IMR-90 (cell line): Measurements from ENCODE around the gene MIXL1. TPM values are rescaled to one million over a fixed set of nuclear protein-coding genes. Genes with fewer than 3 reads are reported as not detected.

Experiments used
- ATAC-seq: fragments of 200-7000 bp; cut with Tn5 transposase; 2 replicates; pipeline ENCODE4 v1.9.1; 2020; ENCODE audit warnings: low read depth, mild to moderate bottlenecking, moderate library complexity
- BruUV-seq: library from RNA; stranded (reverse); fragments of 400-500 nt; replicated peaks from 2 replicates; lab custom pipeline; 2021; lab: Mats Ljungman, UMichigan
- CTCF ChIA-PET: fragments of 300-600 bp; formaldehyde crosslinking; extraction: SDS; loops from one replicate; lab custom pipeline; 2021; ENCODE audit warnings: antibody characterized with exemption; lab: Yijun Ruan, JAX
- POLR2A ChIA-PET: fragments of 300-600 bp; sonication (Branson Sonifier 250); formaldehyde crosslinking; loops from one replicate; lab custom pipeline; 2022; ENCODE audit warnings: antibody characterized with exemption; ENCODE audit not compliant: unreplicated experiment; lab: Charles Lee
- DNase-seq: peaks from one replicate; pipeline ENCODE4 v3.0.0; 2013
- H2AFZ ChIP-seq: replicated peaks from 2 replicates; pipeline ENCODE3; 2013; ENCODE audit warnings: low read length, mild to moderate bottlenecking; ENCODE audit not compliant: poor library complexity
- H2AK5ac ChIP-seq: 2 replicates; pipeline ENCODE4 v1.6.1; 2013; ENCODE audit warnings: low read depth, low read length, inconsistent platforms
- H2AK9ac ChIP-seq: replicated peaks from 2 replicates; pipeline ENCODE3; 2013; ENCODE audit warnings: mild to moderate bottlenecking, low read depth, low read length, moderate library complexity; ENCODE audit not compliant: poor library complexity
- H2BK120ac ChIP-seq: 2 replicates; pipeline ENCODE4 v1.6.1; 2013; ENCODE audit warnings: low read depth, low read length, inconsistent platforms
- H2BK15ac ChIP-seq: 3 replicates; pipeline ENCODE4 v1.6.1; 2013; ENCODE audit warnings: low read depth, low read length, inconsistent platforms
- H2BK20ac ChIP-seq: 2 replicates; pipeline ENCODE4 v1.6.1; 2013; ENCODE audit warnings: low read depth, mild to moderate bottlenecking, inconsistent platforms, low read length, moderate library complexity
- H2BK5ac ChIP-seq: 2 replicates; pipeline ENCODE4 v1.6.1; 2013; ENCODE audit warnings: mild to moderate bottlenecking, low read depth, low read length, inconsistent platforms; ENCODE audit not compliant: poor library complexity, severe bottlenecking
- H3K14ac ChIP-seq: replicated peaks from 2 replicates; pipeline ENCODE4 v1.6.1; 2013; ENCODE audit warnings: low read depth, low read length, inconsistent platforms
- H3K18ac ChIP-seq: 2 replicates; pipeline ENCODE4 v1.6.1; 2013; ENCODE audit warnings: low read depth, low read length, control low read depth
- H3K23ac ChIP-seq: 2 replicates; pipeline ENCODE4 v1.6.1; 2013; ENCODE audit warnings: low read depth, low read length, inconsistent platforms
- H3K27ac ChIP-seq: 2 replicates; pipeline ENCODE4 v1.5.1; 2013; ENCODE audit warnings: mild to moderate bottlenecking, control low read depth, low read length; ENCODE audit not compliant: insufficient read depth
- H3K27me3 ChIP-seq: 2 replicates; pipeline ENCODE4 v1.6.1; 2013; ENCODE audit warnings: low read length; ENCODE audit not compliant: control insufficient read depth, insufficient read depth
- H3K36me3 ChIP-seq: 2 replicates; pipeline ENCODE4 v1.6.1; 2013; ENCODE audit warnings: low read length, mixed read lengths; ENCODE audit not compliant: control insufficient read depth, insufficient read depth
- H3K4ac ChIP-seq: 2 replicates; pipeline ENCODE4 v1.6.1; 2013; ENCODE audit warnings: low read depth, low read length, inconsistent platforms
- H3K4me1 ChIP-seq: 2 replicates; pipeline ENCODE4 v1.6.1; 2013; ENCODE audit warnings: low read length, mixed read lengths; ENCODE audit not compliant: control insufficient read depth, insufficient read depth
- H3K4me2 ChIP-seq: 2 replicates; pipeline ENCODE4 v1.6.1; 2013; ENCODE audit warnings: low read depth, mild to moderate bottlenecking, control low read depth, low read length, moderate library complexity
- H3K4me3 ChIP-seq: 2 replicates; pipeline ENCODE4 v1.5.1; 2013; ENCODE audit warnings: low read depth, mild to moderate bottlenecking, control low read depth, low read length, moderate library complexity; ENCODE audit not compliant: insufficient read depth
- H3K56ac ChIP-seq: 2 replicates; pipeline ENCODE4 v1.6.1; 2013; ENCODE audit warnings: low read length, inconsistent platforms; ENCODE audit not compliant: insufficient read depth; ENCODE audit errors: extremely low read depth
- H3K79me1 ChIP-seq, 2 experiments: 2 replicates each; pipeline ENCODE4 v1.6.1; 2013; ENCODE audit warnings: low read length in 2 of 2, inconsistent platforms in 1 of 2, low read depth in 1 of 2
- H3K9ac ChIP-seq: 2 replicates; pipeline ENCODE4 v1.6.1; 2013; ENCODE audit warnings: low read depth, low read length, control low read depth
- H3K9me1 ChIP-seq: 2 replicates; pipeline ENCODE4 v1.6.1; 2013; ENCODE audit warnings: low read length, inconsistent platforms; ENCODE audit not compliant: insufficient read depth
- H3K9me3 ChIP-seq: 2 replicates; pipeline ENCODE4 v1.6.1; 2013; ENCODE audit warnings: low read length; ENCODE audit not compliant: control insufficient read depth, insufficient read depth
- H4K20me1 ChIP-seq: 2 replicates; pipeline ENCODE4 v1.6.1; 2013; ENCODE audit warnings: low read length, inconsistent platforms; ENCODE audit not compliant: insufficient read depth
- H4K5ac ChIP-seq: 2 replicates; pipeline ENCODE4 v1.6.1; 2013; ENCODE audit warnings: mild to moderate bottlenecking, low read depth, low read length, control low read depth
- H4K8ac ChIP-seq, 2 experiments: 2 replicates each; pipeline ENCODE4 v1.6.1; 2013; ENCODE audit warnings: low read depth in 2 of 2, low read length in 2 of 2, control low read depth in 1 of 2, inconsistent platforms in 1 of 2
- H4K91ac ChIP-seq: 2 replicates; pipeline ENCODE4 v1.6.1; 2013; ENCODE audit warnings: low read depth, low read length, inconsistent platforms; ENCODE audit not compliant: insufficient read depth
- BHLHE40 ChIP-seq: fragments of 150-350 bp; IDR thresholded peaks from 2 replicates; pipeline ENCODE4 v1.6.1; 2016; ENCODE audit warnings: mild to moderate bottlenecking, low read depth, low read length
- CHD1 ChIP-seq: IDR thresholded peaks from 2 replicates; pipeline ENCODE4 v1.6.1; 2012; ENCODE audit warnings: low read depth, low read length, improper control_type of control experiment
- MAFK ChIP-seq: IDR thresholded peaks from 2 replicates; pipeline ENCODE4 v1.6.1; 2012; ENCODE audit warnings: low read depth, low read length, improper control_type of control experiment
- MXI1 ChIP-seq: IDR thresholded peaks from 2 replicates; pipeline ENCODE4 v1.6.1; 2012; ENCODE audit warnings: low read depth, mild to moderate bottlenecking, low read length, moderate library complexity, borderline replicate concordance
- NFE2L2 ChIP-seq: fragments of 150-350 bp; IDR thresholded peaks from 2 replicates; pipeline ENCODE4 v1.6.1; 2016; ENCODE audit warnings: low read depth, mild to moderate bottlenecking, low read length
- POLR2A ChIP-seq: IDR thresholded peaks from 2 replicates; pipeline ENCODE4 v1.6.1; 2012; ENCODE audit warnings: mild to moderate bottlenecking, low read depth, low read length
- USF2 ChIP-seq: fragments of 150-350 bp; IDR thresholded peaks from 2 replicates; pipeline ENCODE4 v1.6.1; 2017; ENCODE audit warnings: mild to moderate bottlenecking, antibody characterized with exemption, low read length, low read depth
- WGBS, 2 experiments: methylation state at CpG; one replicate each; pipeline versions ENCODE4 v1.1.5 to v1.1.7; 2013; ENCODE audit warnings: missing lambda C conversion rate in 2 of 2; ENCODE audit not compliant: insufficient read length in 1 of 2; ENCODE audit errors: extremely low coverage in 2 of 2; 5-methylcytosine and 5-hydroxymethylcytosine counted together
- dilution Hi-C: fragments of 300-500 bp; cut with HindIII; formaldehyde crosslinking; loops from one replicate; pipeline ENCODE4 v1.14.3; 2018; ENCODE audit warnings: low sequenced_read_pairs; ENCODE audit not compliant: unreplicated experiment
- in situ Hi-C: fragments of 300-500 bp; cut with MboI; formaldehyde crosslinking; loops from 3 replicates; pipeline ENCODE4 v1.14.3; 2019; ENCODE audit warnings: low sequenced_read_pairs, inconsistent platforms, mixed read lengths
- intact Hi-C: fragments of 100-400 bp; cut with micrococcal nuclease; formaldehyde crosslinking; loops from 2 replicates; pipeline ENCODE4 v1.10.0; 2022
- polyA plus RNA-seq, 3 experiments: library from polyadenylated mRNA; depleted of rRNA; stranded (reverse); fragments of >200 nt; gene quantifications; 2 replicates each; pipeline ENCODE4 v1.2.3, GENCODE V29; 2012; ENCODE audit warnings: low replicate concordance in 1 of 3
- total RNA-seq: library from RNA; depleted of rRNA; stranded (reverse); fragments of >200 nt; gene quantifications from 2 replicates; pipeline ENCODE4 v1.2.3, GENCODE V29; 2012

MIXL1 gene
- total and polyA plus RNA-seq, 2 of the 4 experiments (the other 2 are of a cell fraction) = not detected

- Histone ChIP-seq H3K4me1 (no peaks in the 10 kb centered on the region), H2BK20ac (no peak overlapping the region), H3K23ac (no peak overlapping the region), H3K14ac (no peak overlapping the region), H2BK15ac (no peak overlapping the region), H4K91ac (no peak overlapping the region), H2AK5ac (no peak overlapping the region), H3K4ac (no peak overlapping the region), H3K18ac (no peak overlapping the region), H3K9me3 (no peaks in the 10 kb centered on the region), H2BK5ac (no peak overlapping the region), H3K4me2 (no peak overlapping the region), H3K56ac (no peak overlapping the region), H2AFZ (no peak overlapping the region), H2BK120ac (no peak overlapping the region), H4K20me1 (no peaks in the 10 kb centered on the region), H4K8ac (no peak overlapping the region), H3K79me1 (no peaks in the 10 kb centered on the region), H3K4me3 (no peak overlapping the region), H3K9me1 (no peaks in the 10 kb centered on the region), H4K5ac (no peak overlapping the region), H3K9ac (no peak overlapping the region), H2AK9ac (no peak overlapping the region), H3K27me3 (no peaks in the 10 kb centered on the region), H3K36me3 (0 out of 2 replicates have a peak, but pooled peaks cover 3% of the 10 kb centered on the region), H3K27ac (no peak overlapping the region)
- ChIA-PET CTCF (no interaction called here), POLR2A (no interaction called here)
- ATAC-seq = no peak
- WGBS, 2 experiments = no CpG with 5 or more reads among the region's 1 CpG
- dilution Hi-C loops (no loop called here), in situ Hi-C loops (no loop called here), intact Hi-C loops (no loop called here)
- DNase-seq = no peak
- BruUV-seq = no TSS peak
- TF ChIP-seq MAFK = no peak
- TF ChIP-seq CHD1 = no peak
- no peak for TF ChIP-seq POLR2A
- no peak for TF ChIP-seq USF2
- TF ChIP-seq MXI1 = no peak
- TF ChIP-seq BHLHE40 = no peak
- TF ChIP-seq NFE2L2 = peak; percentile 71
Observed at GRCh38 chr1:226236826-226237225, 13.4 kb downstream of the MIXL1 start.
